Activated T-cell treated with anti-CD3 and anti-CD28 coated beads, Interleukin-2, amount 50 U/mL, for 24 hours (primary cell): ENCODE measurements around the gene NECAB2.
A peak's percentile ranks its signal among the peaks of the same experiment; 100 is the strongest.

Experiments
- DNase-seq: peaks from one replicate; pipeline ENCODE4 v3.0.0-alpha.2; 2020
- H3K27ac Mint-ChIP-seq: 2 replicates; pipeline ENCODE4 v1.8.0; 2020; ENCODE audit warnings: mild to moderate bottlenecking, mixed read lengths
- H3K27me3 Mint-ChIP-seq: 2 replicates; pipeline ENCODE4 v1.8.0; 2020; ENCODE audit warnings: mixed read lengths
- H3K36me3 Mint-ChIP-seq: 2 replicates; pipeline ENCODE4 v1.8.0; 2020; ENCODE audit warnings: low read depth, mixed read lengths
- H3K4me1 Mint-ChIP-seq: 2 replicates; pipeline ENCODE4 v1.8.0; 2020; ENCODE audit warnings: low read depth, mixed read lengths
- H3K4me3 Mint-ChIP-seq: 2 replicates; pipeline ENCODE4 v1.8.0; 2020; ENCODE audit warnings: mild to moderate bottlenecking, moderate library complexity, mixed read lengths
- H3K9me3 Mint-ChIP-seq: 2 replicates; pipeline ENCODE4 v1.8.0; 2020; ENCODE audit warnings: mixed read lengths

Gene NECAB2

GRCh38 chr16:84049403-84050060 is 81.5 kb downstream of the NECAB2 start:
- no peak for DNase-seq
- H3K36me3 Mint-ChIP-seq: peaks cover 49% of the 10 kb centered on the region
- H3K9me3 Mint-ChIP-seq: no peaks in the 10 kb centered on the region
- H3K27ac Mint-ChIP-seq: no peak overlapping the region
- no peaks in the 10 kb centered on the region for H3K4me1 Mint-ChIP-seq
- H3K4me3 Mint-ChIP-seq: no peak overlapping the region
- peaks cover 6% of the 10 kb centered on the region for H3K27me3 Mint-ChIP-seq

GRCh38 chr16:84050316-84050715 is 82.3 kb downstream of the NECAB2 start:
- no peaks in the 10 kb centered on the region for H3K4me1 Mint-ChIP-seq
- no peaks in the 10 kb centered on the region for H3K27me3 Mint-ChIP-seq
- H3K27ac Mint-ChIP-seq: no peak overlapping the region
- no peak overlapping the region for H3K4me3 Mint-ChIP-seq
- H3K36me3 Mint-ChIP-seq: peaks cover 56% of the 10 kb centered on the region
- DNase-seq: no peak
- no peaks in the 10 kb centered on the region for H3K9me3 Mint-ChIP-seq

GRCh38 chr16:84052071-84052622 is 84.1 kb downstream of the NECAB2 start:
- Mint-ChIP-seq H3K27ac (no peak overlapping the region), H3K9me3 (no peaks in the 10 kb centered on the region), H3K4me1 (no peaks in the 10 kb centered on the region), H3K4me3 (no peak overlapping the region), H3K27me3 (no peaks in the 10 kb centered on the region), H3K36me3 (peaks cover 74% of the 10 kb centered on the region)
- peak; percentile 14 for DNase-seq
